NT2/D1 (cell line): ENCODE data around the gene STX5.

Experiments used
- SUZ12 ChIP-seq: IDR thresholded peaks from 2 replicates; pipeline ENCODE4 v1.6.1; 2011; ENCODE audit not compliant: insufficient read length, insufficient read depth; ENCODE audit errors: extremely low read depth
- YY1 ChIP-seq: IDR thresholded peaks from 2 replicates; pipeline ENCODE4 v1.6.1; 2011; ENCODE audit not compliant: insufficient read length, insufficient read depth

GRCh38 chr11:62879235-62879978 is 47.6 kb upstream of the STX5 start:
- TF ChIP-seq SUZ12 (no peak), YY1 (no peak)
